Fibroblast of peridontal ligament (primary cell): ENCODE results near the gene FOXB2.
"Not testable (repeated sequence)": the region's sequence is repeated elsewhere in the genome, so short reads cannot be mapped to it uniquely, and the experiment has no call there.

Experiments used
- DNase-seq: peaks from one replicate; pipeline ENCODE4 v3.0.0-alpha.2; 2010; ENCODE audit errors: extremely low read depth

FOXB2 gene

DNA sequence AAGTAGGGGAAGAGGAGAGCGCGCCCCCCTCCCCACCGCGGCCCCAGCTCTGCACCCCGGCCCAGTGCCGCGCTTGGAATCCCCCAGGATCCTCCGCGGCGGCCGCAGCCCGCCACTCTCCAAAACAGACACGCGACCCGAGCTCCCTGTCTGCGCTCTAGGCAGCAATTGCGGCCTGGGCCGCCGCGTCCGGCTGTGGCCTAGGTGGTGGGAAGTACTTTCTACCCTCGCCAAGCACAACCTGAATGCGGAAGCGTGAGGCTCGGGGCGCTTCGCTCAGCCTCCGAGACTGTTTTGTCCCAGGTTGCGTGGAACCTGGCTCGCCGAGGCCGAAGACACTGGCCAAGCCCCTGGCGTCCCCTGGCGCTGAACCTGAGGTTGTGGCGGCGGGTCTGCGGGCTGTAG is 3.3 kb upstream of the FOXB2 start:
- DNase-seq, result no peak

DNA sequence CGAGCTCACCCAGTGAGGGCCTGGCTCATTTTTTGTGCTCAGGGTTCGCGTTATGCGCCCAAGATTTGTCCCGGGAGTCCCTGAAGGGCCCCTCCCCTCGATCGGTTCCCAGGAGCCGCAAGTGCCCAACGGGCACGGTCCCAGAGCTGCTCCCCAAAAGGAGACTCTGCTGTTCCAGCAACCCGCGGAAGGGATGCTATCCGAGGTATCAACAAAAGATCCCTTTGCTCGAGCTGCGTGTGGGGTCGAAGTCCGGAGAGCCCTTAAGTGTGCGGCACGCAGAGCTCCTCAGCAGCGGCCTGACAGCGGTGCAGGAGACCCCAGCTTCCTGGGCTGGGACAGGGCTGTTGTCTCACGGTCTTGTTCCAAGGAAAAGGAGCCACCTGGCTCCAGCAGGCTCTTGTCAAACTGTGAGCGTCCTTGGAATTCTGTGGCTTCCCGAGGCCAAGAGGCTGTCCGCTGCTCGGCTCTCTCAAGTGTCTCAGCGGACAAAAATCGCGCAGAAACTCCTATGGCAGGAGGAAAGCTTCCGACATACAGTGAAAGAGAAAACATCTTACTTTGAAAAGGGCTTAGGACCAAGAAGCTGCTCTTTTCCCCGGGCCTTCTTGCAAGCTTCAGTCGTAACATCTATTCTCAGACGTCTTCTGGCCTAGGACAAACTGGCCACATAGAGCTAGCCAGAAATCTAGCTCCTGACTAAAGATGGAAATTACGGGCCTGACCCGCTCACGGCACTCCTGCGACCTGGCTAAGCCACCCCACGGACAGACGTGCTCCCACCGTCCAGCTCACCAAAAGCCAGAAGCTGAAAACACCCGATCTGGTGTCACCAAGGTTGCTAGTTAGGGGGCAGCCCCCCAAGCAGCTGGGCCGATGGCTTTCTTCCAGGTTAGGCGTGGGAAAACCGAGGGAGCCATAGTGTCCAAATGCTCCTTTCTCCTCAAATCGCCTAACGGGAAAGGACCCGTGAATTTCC is 2.6 kb upstream of the FOXB2 start:
- DNase-seq, result no peak

DNA sequence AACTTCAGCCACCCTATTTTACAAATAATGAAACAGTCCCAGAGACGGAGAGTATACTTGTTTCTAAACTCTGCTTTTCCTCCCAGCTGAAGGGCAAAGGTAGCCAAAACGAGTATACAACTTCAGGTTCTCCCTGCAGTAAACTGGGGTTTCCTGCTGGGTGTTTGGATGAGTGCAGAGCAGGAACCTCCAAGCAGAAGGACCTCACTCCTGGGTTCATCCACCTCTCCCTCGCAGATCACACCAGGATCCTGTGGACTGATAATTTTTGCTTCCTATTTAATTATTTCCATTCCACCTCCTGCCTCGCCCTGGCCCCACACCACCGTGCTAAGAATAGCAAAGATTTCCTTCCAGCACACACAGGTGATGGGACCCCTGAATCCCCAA is 2.0 kb upstream of the FOXB2 start:
- DNase-seq, result no peak

DNA sequence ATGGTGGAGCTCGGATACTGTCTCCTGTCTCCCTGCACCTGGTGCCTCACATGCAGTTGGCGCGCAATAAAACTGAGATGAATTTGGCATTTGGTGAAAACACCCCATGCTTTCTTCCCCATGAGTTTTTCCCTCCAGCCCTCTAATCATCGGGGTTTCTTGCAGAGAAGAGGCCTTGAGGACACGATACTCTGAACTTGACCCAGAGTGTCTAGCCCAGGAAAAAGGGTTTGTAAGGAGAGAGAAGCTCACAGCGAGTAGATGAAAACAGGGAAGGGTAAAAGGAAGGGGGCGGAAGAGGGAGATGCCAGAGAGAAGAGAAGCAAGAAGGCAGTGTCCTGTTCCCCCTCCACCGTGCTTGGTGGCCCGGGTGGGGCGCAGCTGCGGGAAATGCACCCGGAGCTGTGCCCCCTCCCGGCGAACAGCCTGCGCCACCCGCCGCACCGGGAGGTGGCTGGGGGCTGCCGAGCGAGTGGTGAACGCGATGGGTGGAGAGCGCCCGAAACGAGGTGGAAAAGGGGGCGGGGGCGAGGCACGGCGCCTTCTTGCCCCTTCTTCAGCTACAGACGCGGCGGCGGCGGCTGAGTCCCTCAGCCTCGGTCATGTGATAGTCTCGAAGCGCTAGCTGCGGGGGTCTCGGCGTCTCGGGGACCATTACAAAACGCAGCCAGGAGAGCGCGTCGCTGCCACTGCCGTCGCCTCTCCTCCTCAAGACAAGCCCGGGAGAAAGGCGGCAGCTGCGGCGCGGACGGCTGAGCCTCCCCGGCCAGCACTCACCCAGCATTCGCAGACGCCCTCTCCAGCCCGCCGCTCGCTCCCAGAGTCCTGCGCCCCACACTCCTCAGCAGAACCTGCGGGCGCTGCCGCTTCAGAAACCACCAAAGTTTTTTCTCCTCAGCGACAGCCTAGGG is 1.1 kb upstream of the FOXB2 start:
- DNase-seq, result no peak

DNA sequence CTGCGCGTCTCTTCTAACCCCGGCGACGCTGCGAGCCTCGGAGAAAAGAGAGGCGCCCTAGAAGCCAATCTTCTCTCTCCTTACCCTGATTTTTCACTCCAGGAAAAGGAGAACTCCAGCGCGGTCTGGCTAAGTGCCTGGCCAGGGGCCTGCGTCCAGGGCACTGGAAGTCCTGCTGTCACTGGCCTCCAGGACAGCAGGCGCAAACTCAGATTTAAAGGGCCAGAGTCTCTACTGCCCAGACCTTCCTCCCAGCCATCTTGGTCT is 553 bp upstream of the FOXB2 start:
- DNase-seq, result no peak

DNA sequence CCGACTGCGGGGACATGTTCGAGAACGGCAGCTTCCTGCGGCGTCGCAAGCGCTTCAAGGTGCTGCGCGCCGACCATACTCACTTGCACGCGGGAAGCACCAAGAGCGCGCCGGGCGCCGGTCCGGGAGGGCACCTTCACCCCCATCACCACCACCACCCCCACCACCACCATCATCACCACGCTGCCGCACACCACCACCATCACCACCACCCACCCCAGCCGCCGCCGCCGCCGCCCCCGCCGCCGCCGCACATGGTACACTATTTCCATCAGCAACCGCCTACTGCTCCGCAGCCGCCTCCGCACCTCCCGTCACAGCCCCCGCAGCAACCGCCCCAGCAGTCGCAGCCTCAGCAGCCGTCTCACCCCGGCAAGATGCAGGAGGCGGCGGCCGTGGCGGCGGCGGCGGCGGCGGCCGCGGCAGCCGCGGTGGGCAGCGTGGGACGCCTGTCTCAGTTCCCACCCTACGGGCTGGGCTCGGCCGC is 514 bp downstream of the FOXB2 start:
- no peak for DNase-seq

DNA sequence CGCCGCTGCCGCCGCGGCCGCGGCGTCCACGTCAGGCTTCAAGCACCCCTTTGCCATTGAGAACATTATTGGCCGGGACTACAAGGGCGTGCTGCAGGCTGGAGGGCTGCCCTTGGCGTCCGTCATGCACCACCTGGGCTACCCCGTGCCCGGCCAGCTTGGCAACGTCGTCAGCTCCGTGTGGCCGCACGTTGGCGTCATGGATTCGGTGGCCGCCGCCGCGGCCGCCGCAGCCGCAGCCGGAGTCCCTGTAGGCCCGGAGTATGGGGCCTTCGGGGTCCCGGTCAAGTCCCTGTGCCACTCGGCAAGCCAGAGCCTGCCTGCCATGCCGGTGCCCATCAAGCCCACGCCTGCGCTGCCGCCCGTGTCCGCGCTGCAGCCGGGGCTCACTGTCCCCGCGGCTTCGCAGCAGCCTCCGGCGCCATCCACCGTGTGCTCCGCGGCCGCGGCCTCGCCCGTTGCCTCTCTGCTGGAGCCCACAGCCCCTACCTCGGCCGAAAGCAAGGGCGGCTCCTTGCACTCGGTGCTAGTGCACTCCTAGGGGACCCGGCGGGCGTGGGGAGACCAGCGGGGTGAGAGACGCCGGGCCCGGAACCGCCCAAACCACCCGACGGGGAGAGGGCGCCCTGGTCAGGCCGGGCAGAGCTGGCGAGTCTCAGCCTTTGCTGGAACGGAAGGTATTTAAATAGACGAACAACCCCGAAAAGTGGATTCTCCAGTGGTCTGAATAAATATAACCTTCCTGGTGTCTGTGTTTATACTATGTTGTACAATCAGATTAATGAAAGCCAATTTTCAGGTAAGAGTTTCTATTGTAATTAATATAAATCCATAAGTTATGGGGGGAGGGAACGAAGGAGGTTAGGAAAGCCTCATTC is 1.2 kb downstream of the FOXB2 start:
- DNase-seq, result no peak

DNA sequence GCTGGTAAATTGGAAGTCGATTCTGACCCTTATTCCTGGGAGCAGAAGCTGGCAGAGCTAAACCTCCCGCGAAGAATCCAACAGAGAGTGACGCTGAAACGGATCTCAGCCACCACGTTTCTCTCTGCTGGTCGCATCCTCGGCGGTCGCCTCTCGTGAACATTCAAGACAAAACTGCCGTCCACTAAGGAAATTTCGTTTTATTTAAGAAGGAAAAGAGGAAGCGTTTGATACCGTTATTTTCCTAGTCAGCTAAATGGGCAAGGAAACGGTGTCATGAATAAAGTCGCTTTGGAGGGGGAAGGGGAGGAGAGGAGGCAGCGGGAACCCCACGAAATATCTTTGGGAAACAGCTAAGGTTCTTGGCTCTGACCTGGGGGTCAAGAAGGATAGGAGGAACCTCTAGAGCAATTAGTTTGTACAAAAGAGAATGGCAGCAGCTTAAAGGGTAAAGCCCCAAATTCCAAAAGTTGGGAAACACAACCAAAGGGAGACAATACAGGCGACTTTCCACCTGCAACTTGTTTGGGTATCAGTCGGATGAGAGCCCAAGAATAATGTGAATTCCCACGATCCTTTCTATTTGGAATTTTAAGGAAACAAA is 1.9 kb downstream of the FOXB2 start:
- peak; percentile 17 for DNase-seq

DNA sequence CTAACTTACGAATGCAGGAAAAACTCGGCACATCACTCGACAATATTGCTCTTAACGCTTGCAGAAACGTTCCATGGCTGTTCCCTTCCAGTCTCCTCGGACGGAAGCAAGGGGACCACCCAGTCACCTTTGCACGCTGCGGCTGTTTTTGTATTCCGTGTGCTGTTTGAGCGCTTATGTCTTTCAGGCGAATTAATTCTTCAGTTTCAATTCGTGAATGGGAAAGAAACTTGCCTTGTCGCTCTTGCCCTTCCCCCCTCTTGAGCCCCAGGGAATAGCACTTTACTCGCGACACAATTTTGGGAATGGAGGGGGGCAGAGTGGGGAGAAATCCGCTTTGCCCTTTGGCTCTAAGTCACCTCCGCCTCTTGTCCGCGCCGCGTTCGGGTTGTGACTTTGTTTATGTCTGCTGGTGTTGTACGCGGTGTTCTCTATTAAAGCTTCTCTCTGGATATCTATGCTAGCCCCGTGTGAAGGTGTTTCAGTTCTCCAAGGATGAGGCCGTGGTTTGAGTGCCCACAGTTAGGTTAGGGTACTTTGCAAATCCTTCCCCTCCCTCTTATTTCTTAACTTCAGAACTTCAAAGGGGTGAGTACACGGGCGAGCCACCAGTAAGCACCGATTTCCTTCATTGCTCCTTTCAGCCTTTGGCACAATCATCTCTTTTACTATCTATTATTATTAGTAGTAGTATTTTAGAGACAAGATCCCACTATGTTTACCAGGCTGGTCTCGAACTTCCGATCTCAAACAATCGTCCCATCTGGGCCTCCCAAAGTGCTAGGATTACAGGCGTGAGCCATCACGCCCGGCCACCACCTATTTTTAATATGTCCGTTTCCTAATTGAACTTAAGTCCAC is 2.7 kb downstream of the FOXB2 start:
- DNase-seq, result no peak

DNA sequence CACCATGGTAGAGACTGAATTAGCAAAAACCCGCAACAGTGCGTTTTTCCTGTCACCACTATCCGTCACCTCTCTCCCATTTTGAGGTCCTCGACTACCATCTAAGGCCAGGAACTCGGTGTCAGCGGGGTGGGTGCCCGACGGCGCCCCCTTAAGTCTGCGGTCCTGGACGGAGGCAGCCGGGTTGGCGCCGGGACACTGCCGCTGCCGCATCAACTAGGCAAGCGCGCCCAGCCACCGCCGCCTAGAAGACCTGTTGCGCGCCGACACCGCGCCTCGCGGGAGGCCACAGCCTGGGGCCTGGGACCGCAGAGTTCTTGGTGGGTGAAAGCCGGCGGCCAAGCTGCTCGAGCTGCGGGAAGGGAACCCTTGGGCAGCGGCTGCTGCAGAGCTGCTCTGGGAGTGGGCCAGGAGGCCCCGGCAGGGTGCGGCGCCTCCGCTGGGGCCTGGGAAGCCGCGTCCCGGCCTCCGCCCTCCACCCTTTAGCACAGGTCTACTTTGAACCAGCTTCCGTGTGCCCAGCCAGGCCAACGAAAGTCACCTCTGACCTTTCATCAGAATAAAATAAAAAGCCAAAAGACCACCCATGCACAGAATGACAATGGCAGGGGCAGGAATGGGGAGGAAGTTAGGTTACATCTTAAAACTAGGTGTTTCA is 3.5 kb downstream of the FOXB2 start:
- no peak for DNase-seq

DNA sequence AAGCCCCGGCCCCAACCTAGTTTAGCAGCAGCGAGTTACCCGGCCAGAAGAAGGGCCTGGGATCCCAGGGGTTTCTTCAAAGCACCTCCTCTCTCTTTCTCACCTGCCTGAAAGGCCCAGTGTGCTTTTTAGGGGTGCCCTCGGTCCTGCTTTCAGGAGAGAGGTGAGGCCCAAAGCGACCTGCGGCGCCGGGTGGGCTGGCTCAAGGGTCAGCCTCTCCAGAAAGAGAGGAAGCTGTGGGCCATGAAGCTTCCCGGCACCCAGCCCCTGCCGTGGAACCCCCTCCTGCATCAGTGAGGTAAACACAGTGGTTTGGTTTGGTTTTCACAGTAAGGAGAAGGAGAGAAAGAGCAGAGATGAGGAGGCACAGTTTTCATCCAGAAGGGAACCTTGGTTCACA is 4.3 kb downstream of the FOXB2 start:
- no peak for DNase-seq

DNA sequence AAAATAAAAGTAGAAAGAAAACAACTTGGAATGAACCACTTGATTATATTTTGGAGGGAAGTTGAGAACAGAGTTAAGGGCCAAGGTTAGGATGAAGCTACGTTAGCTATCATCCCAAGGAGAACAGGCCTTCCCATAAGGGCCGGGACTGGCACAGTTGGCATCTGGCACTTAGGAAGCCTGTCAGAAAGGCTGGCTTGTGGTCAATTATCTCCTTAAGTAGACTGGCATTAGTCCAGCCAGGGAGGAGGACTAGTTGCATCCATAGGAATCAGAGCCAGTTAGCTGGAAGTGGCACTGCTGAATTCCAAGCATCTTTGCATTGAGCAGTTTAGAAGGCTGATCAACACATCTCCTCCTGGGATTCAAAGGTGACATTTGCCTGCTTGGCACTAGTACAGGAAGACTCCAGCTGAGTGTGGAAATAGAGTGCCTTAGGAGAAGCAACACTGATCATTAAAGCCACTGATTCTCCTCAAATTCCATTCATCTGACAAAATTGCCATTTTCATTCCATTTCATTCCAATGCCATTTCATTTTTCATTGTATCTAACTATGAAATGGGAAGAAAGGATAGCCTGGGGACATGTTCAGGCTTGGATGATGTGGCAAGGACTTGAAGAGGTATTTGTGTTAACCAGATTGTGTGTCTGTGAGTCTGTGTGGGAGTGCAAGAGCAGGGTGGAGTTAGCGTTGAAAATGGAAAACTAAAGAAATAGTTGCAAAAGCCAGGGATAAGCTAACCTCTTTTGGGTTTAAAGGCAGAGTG is 5.5 kb downstream of the FOXB2 start:
- DNase-seq, result no peak

DNA sequence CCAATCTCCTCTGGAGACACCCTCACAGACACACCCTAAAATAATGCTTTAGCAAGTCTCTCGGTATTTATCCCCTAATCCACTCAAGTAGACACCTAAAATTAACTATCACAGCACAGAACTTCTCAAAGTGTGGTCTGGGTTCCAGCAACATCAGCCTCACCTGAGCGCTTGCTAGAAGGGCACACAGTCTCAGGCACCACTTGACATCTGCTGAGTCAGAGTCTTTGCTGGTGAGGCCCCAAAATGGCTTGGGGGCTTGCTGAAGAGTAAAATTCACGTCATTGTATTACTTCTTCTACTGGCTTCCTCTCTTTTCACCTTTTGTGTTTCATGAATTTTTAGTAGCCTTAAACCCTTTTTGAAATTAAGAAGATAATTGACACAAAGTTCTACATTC is 9.0 kb downstream of the FOXB2 start:
- no peak for DNase-seq

DNA sequence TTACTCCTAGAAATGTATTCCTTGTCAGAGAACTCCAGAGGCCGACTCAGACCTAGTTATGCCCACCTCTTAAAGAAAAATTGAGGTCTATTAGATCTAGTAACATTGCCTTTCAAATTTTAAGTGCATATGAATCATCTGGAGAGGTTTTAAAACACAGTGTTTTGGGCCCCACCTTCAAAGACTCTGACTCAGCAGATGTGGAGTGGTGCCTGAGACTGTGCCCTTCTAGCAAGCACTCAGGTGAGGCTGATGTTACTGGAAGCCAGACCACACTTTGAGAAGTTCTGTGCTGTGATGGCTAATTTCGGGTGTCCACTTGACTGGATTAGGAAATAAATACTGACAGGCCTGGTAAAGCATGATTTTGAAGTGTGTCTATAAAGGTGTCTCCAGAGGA is 10.6 kb downstream of the FOXB2 start:
- DNase-seq, result no peak

DNA sequence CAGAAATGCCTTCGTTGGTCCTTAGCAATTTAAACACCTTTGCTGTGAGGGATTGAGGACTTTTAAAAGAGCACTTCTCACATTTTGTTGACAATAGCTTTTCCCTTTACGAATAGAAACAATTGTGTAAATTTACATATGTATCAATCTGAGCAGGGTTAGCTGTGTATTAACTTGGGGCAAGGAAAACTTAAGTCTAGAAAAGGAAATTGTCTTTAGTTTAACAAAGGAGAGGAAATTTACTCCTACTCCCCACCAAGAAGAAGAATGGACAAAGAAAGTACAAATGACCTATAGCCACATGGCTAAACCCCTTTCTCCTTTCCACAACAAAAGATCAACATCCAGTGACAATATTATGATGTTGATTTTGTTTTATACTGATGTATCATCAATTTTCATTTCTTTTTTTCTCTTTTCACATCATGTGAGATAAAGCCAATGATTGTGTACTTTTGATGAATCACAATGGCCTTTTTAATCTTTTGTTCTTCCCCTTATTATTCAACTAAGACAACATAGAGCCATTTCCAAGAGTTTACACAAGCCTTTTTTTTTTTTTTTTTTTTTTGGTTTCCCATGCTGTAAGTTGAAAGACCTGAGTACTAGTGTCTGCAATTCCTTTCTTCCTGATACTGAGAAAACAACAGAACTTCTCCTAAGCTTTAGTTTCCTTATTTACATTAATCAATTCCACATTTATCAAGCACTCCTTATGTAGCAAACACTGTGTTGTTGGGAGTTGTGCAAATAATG is 19.0 kb downstream of the FOXB2 start:
- DNase-seq, result no peak

DNA sequence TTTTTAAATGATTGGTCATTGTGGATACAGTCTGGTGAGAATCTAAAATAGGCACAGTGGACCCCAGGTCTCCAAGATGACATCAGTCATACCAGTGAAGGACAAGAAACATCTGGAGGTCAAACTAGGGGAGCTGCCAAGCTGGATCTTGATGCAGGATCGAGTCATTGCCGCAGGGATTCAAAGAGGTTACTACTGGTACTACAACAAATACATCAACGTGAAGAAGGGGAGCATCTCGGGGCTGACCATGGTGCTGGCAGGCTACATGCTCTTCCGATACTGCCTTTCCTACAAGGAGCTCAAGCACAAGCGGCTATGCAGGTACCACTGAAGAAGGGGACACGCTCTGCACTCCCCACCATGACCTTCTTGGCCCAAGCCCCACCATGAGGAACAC is 20.9 kb downstream of the FOXB2 start:
- no peak for DNase-seq

DNA sequence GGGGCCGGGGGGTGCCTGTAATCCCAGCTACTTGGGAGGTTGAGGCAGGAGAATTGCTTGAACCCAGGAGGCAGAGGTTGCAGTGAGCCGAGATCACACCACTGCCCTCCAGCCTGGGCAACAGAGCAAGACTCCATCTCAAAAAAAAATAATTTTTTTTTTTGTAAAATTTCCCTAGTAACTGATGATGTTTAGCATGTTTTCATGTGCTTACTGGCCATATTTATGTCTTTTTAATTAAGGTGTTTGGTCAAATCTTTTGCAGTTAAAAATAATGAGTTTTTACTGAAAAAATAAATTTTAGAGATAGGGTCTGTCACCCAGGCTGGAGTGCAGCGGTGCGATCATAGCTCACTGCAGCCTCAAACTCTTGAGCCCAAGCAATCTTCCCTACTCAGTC is 24.3 kb downstream of the FOXB2 start:
- not testable (repeated sequence) for DNase-seq

DNA sequence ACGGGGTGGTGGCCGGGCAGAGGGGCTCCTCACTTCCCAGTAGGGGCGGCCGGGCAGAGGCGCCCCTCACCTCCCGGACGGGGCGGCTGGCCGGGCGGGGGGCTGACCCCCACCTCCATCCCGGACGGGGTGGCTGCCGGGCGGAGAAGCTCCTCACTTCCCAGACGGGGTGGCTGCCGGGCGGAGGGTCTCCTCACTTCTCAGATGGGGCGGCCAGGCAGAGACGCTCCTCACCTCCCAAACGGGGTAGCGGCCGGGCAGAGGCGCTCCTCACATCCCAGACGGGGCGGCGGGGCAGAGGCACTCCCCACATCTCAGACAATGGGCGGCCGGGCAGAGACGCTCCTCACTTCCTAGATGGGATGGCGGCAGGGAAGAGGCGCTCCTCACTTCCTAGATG is 41.2 kb downstream of the FOXB2 start:
- DNase-seq, result not testable (repeated sequence)
